ENCODE measurements around the gene SLFN14.

SLFN14 gene

DNA sequence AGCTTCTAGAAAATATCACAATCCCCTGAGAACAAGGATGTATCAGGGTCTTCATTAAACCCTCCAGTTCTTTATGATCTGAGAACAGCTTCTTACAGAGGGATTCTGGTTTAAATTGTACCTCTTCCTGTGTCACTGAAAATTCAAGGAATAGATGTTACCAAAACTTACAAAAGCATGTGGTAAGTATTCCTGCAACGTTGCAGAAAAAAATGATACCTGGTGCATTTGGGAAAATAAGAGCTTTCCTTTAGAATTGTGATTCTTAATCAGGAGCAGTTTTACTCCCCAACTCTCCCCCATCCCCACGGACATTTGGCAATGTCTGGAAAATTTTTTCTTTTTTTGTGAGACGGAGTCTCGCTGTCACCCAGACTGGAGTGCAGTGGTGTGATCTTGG is 7.3 kb downstream of the SLFN14 start:
- DNase-seq (ENCODE audit: low read depth): no peak
- TF ChIP-seq, protein P1, sequence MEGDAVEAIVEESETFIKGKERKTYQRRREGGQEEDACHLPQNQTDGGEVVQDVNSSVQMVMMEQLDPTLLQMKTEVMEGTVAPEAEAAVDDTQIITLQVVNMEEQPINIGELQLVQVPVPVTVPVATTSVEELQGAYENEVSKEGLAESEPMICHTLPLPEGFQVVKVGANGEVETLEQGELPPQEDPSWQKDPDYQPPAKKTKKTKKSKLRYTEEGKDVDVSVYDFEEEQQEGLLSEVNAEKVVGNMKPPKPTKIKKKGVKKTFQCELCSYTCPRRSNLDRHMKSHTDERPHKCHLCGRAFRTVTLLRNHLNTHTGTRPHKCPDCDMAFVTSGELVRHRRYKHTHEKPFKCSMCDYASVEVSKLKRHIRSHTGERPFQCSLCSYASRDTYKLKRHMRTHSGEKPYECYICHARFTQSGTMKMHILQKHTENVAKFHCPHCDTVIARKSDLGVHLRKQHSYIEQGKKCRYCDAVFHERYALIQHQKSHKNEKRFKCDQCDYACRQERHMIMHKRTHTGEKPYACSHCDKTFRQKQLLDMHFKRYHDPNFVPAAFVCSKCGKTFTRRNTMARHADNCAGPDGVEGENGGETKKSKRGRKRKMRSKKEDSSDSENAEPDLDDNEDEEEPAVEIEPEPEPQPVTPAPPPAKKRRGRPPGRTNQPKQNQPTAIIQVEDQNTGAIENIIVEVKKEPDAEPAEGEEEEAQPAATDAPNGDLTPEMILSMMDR (IDR thresholded peaks at IDR 0.05; ENCODE audit: low read depth, low read length, missing control alignments): no peak
- in situ Hi-C loops (cut with HindIII; ENCODE audit: low sequenced_read_pairs): no loop called here
- H3K4me3 ChIP-seq (ENCODE audit: low read depth, low read length): no peak overlapping the region

DNA sequence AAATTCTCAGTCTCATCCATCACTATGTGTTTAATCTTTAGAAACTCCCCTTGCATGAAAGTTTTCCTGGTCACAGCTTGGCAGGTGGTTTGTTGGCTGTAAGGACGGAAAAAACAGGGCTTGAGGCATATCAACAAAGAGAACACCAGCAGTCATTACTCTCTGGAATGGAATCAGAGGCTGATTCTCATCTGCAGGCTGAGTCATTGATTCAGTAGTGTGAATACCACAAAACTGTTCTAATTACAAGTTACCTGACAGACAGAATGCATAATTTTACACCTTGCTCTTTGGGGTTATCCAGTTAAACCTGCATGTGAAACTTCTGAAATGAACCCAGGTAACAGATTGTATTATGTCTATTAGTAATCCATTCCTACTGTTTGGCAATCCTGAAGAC is 11.6 kb downstream of the SLFN14 start:
- no peak for DNase-seq (ENCODE audit: low read depth)
- TF ChIP-seq, protein P1 (IDR thresholded peaks at IDR 0.05; ENCODE audit: low read depth, low read length, missing control alignments): no peak
- H3K4me3 ChIP-seq (ENCODE audit: low read depth, low read length): no peak overlapping the region
- in situ Hi-C loops (cut with HindIII; ENCODE audit: low sequenced_read_pairs): loop anchor here (25.0 kb wide), 2 partner anchors 412 to 1112 kb away; partner anchors contain the start of genes NLE1 and UNC45B

DNA sequence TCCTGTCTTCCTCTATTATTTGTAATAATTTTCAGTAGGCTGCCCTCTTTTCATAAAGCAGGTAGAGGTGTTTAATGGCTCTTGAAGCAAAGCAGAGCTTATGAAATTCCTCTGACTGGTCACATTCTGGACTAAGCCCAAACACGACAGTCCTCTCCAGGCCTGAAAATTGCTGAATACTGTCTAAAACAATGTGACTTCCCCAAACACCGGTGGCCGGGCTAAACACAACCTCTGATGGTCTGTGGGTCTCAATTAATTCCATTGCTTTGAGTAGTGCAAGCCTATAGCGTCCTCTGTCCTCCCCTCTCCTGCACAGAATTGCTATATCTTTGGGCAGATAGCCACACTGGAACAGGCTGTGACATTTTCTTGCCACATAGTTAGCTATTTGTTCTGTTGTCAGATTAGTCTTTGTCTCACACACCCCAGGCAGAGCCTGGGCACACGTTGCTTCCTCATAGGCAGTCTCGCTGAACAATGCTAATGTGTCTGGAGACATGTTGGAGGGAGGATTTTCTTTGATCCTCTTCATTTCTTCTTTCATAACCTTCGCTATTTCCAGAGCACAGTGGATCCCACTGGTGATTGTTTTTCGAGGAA is 12.3 kb downstream of the SLFN14 start:
- no peak for DNase-seq (ENCODE audit: low read depth)
- TF ChIP-seq, protein P1 (IDR thresholded peaks at IDR 0.05; ENCODE audit: low read depth, low read length, missing control alignments): no peak
- H3K4me3 ChIP-seq (ENCODE audit: low read depth, low read length): no peak overlapping the region
- in situ Hi-C loops (cut with HindIII; ENCODE audit: low sequenced_read_pairs): loop anchor here (25.0 kb wide), 2 partner anchors 411 to 1111 kb away; partner anchors contain the start of genes NLE1 and UNC45B

DNA sequence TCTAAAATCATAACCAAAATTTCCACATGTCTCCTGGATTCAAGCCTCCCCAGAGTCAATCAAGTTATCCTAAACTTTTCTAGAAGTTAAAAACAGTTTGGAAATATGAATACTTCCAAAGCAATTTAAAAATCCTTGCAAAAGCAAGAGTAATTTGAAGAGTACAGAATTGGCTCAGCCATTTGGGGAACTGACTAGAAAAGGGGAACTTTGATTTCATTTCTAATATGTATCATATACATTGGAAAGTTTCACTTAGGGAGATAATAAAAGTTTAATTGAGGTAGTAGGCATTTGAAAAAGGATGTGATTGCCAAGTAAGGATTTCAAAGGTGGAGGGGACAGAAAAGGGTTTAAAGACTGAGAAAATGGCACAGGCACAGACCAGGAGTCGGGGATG is 14.1 kb downstream of the SLFN14 start:
- no peak for DNase-seq (ENCODE audit: low read depth)
- TF ChIP-seq, protein P1 (IDR thresholded peaks at IDR 0.05; ENCODE audit: low read depth, low read length, missing control alignments): no peak
- in situ Hi-C loops (cut with HindIII; ENCODE audit: low sequenced_read_pairs): loop anchor here (25.0 kb wide), 2 partner anchors 409 to 1109 kb away; partner anchors contain the start of genes NLE1 and UNC45B
- no peak overlapping the region for H3K4me3 ChIP-seq (ENCODE audit: low read depth, low read length)

DNA sequence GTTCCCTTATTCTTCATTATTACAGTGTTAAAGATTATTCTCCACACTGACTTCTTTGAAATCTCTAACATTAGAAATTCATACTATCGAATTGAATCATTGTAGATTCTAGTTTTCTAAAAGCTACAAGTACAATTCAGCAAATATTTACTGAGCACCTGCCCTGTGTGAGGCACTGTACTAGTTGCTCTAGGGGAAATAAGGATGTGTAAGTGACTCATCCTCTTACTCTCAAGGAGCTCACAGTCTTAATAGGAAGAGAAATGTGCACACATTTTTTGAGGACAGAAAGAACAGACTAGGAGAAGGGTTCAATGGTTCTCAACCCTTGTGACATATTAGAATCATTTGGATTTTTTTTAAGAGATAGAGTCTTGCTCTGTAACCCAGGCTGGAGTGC is 15.5 kb downstream of the SLFN14 start:
- H3K4me3 ChIP-seq (ENCODE audit: low read depth, low read length): no peak overlapping the region
- TF ChIP-seq, protein P1 (IDR thresholded peaks at IDR 0.05; ENCODE audit: low read depth, low read length, missing control alignments): no peak
- in situ Hi-C loops (cut with HindIII; ENCODE audit: low sequenced_read_pairs): loop anchor here (25.0 kb wide), 2 partner anchors 408 to 1108 kb away; partner anchors contain the start of genes NLE1 and UNC45B
- DNase-seq (ENCODE audit: low read depth): no peak

DNA sequence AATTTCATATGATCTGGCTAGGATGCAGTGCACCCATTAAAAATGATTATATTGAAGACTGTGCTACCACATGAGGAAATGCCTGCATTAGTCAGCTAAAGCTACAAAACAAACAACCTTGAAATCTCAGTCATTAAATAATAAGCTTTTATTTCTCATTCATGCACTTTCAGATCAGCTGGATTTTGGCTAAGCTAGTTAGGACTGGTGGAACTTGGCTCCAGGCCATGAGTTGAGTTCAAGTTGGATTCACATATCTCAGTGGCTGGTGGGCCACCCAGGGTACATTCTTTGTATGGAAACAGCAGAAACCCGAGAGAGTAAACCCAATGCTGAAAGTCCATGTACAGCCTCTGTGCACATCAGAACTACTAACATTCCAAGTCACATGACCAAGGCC is 16.8 kb downstream of the SLFN14 start:
- TF ChIP-seq, protein P1 (IDR thresholded peaks at IDR 0.05; ENCODE audit: low read depth, low read length, missing control alignments): no peak
- in situ Hi-C loops (cut with HindIII; ENCODE audit: low sequenced_read_pairs): loop anchor here (25.0 kb wide), 2 partner anchors 407 to 1107 kb away; partner anchors contain the start of genes NLE1 and UNC45B
- DNase-seq (ENCODE audit: low read depth): no peak
- H3K4me3 ChIP-seq (ENCODE audit: low read depth, low read length): no peak overlapping the region
